Measurements from ENCODE around the gene NDE1.

DNA sequence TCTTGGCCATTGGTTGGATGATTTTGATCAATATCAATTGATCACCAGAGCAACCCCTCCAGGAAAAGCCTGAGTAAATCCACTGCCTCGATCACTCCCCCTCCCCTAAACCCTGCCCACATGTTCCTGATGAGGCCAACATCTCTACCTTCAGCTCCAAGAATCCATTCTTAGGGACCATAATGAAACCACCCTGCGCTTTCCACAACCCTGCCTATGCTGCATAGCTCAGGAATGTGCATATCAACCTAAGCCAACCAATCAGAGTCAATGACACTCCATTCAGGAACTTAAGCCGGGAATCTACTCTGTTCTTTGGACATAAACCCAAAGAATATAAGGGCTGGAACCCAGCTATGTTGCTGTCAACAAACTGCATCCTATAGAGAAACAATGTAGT is 120.5 kb downstream of the NDE1 start:
- TF ChIP-seq, protein P1, sequence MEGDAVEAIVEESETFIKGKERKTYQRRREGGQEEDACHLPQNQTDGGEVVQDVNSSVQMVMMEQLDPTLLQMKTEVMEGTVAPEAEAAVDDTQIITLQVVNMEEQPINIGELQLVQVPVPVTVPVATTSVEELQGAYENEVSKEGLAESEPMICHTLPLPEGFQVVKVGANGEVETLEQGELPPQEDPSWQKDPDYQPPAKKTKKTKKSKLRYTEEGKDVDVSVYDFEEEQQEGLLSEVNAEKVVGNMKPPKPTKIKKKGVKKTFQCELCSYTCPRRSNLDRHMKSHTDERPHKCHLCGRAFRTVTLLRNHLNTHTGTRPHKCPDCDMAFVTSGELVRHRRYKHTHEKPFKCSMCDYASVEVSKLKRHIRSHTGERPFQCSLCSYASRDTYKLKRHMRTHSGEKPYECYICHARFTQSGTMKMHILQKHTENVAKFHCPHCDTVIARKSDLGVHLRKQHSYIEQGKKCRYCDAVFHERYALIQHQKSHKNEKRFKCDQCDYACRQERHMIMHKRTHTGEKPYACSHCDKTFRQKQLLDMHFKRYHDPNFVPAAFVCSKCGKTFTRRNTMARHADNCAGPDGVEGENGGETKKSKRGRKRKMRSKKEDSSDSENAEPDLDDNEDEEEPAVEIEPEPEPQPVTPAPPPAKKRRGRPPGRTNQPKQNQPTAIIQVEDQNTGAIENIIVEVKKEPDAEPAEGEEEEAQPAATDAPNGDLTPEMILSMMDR (IDR thresholded peaks at IDR 0.05) = no peak
- TF ChIP-seq POLR2A (IDR thresholded peaks at IDR 0.05) = no peak
